GM12872 (cell line): ENCODE data around the gene KCNMA1.

ENCODE experiments used
- TF ChIP-seq, protein P1 (sequence below): IDR thresholded peaks from 3 replicates; pipeline ENCODE4 v1.5.1; 2011; ENCODE audit warnings: low read depth, mild to moderate bottlenecking, low read length, moderate library complexity; ENCODE audit not compliant: insufficient read depth

The KCNMA1 gene

DNA sequence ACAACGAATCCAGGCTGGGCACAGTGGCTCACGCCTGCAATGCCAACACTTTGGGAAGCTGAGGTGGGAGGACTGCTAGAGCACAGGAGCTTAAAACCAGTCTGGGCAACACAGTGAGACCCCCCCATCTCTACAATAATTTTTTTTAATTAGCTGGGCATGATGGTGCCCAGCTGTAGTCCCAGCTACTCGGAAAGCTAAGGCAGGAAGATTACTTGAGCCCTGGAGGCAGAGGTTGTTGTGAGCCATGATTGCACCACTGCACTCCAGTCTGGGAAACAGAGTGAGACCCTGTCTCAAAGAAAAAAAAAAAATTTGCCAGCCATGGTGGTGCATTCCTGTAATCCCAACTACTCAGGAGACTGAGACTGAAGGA lies 396.3 kb downstream of the KCNMA1 start:
- TF ChIP-seq, protein P1, sequence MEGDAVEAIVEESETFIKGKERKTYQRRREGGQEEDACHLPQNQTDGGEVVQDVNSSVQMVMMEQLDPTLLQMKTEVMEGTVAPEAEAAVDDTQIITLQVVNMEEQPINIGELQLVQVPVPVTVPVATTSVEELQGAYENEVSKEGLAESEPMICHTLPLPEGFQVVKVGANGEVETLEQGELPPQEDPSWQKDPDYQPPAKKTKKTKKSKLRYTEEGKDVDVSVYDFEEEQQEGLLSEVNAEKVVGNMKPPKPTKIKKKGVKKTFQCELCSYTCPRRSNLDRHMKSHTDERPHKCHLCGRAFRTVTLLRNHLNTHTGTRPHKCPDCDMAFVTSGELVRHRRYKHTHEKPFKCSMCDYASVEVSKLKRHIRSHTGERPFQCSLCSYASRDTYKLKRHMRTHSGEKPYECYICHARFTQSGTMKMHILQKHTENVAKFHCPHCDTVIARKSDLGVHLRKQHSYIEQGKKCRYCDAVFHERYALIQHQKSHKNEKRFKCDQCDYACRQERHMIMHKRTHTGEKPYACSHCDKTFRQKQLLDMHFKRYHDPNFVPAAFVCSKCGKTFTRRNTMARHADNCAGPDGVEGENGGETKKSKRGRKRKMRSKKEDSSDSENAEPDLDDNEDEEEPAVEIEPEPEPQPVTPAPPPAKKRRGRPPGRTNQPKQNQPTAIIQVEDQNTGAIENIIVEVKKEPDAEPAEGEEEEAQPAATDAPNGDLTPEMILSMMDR: no peak

DNA sequence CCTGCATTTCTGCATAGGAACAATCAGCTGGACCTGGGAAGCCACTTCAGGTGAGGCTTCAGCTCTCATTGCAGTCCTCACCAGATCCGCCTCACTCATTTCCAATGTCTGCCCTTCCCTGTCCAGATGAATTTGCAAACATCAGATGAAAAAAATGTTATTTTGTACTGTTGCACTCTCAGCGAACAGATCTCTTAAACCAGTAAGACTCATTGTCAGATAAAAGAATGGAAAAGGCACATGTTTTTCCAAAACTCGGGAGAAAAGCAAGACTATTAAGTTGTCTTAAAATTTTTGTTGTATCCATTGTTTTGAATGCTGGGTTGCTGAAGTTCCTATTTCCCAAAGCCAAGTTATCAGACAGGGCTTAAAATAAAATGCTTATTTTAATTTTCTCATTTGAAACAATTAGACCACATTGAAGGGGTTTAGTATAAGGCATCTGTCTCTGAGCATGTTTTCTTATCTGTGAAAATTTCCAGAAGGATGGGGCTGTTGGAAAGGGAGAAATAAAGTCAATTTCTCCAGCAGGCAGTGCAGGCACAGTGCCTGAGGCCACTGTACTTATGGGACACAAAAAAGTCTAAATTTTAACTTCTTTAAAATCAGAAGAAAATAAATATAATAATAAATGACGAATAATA lies 396.8 kb downstream of the KCNMA1 start:
- TF ChIP-seq, protein P1: no peak

DNA sequence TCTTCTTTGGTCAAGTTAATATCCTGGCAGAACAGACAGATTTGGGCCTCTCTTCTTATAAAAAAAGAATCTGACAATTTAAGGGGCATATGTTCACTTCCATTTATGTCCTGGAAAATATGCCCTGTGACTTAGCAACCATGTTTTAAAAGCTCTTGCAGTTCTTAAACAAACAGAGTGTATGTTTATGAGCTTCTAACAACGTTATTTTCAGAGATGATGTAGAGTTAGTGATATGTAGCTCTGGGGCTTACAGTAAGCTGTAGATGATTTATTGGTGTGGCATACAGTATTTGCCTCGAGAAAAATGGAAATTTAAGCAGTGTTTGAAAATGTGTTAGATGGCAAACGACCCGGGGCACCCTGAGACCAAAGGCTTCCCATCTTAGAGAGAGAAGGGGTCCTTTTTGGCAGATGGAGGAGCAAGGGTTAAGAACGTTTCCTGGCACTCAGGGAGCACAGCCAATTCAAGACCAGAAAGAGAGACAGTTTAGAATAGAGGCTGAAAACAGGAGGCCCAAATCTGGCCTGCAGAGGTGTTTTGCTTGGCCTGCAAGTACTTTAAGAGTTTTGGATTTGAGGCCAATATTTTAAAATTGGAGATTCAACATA lies 397.5 kb downstream of the KCNMA1 start:
- TF ChIP-seq, protein P1: no peak

DNA sequence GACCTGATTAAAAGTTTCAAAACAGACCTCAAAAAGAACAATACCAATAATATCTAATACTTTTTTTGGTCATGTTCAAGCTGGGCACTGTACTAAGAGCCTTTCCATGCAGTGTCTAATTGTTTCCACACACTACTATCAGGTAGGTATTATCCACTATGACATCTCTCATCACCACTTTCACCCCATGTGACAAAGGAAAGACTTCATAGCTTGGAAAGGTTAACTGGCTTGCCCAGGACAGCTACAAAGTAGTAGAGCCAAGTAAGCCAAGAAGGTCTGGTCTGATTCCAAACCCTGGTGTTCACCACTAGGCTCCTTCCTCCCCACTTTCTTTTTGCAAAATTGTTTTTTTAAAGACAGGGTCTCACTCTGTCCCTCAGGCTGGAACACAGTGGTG lies 400.5 kb downstream of the KCNMA1 start:
- TF ChIP-seq, protein P1: no peak

DNA sequence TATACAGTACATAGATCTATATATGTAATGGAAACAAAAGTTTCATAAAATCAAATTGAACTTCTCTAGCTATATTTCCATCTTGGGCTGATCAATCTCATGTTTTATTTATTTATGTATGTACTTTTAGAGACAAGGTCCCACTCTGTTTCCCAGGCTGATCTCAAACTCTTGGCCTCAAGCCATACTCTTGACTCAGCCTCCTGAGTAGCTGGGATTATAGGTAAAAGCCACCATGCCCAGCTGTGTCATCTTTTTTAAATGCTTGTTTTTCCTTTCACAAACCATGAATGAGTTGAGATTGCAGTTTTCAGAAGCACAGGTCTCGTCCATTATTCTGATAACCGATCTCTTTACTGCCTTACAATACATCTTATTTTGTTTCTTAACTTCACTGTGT lies 400.9 kb downstream of the KCNMA1 start:
- TF ChIP-seq, protein P1: no peak

DNA sequence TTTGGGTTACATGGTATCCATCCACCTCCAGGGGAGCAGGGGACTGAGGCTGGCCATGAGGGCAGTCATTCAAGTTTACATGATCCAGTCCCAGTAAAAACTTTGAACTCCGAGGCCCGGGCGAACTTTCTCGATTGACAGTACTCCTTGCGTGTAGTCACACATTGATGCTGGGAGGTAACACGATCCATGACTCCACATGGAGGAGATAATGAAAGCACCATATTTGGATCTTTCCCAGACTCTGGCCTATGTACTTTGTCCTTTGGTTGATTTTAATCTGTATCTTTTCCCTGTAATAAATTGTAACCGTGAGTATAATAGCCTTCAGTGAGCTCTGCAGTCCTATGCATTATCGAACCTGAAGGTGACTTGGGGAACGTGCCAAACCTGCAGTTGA lies 401.6 kb downstream of the KCNMA1 start:
- TF ChIP-seq, protein P1: no peak

DNA sequence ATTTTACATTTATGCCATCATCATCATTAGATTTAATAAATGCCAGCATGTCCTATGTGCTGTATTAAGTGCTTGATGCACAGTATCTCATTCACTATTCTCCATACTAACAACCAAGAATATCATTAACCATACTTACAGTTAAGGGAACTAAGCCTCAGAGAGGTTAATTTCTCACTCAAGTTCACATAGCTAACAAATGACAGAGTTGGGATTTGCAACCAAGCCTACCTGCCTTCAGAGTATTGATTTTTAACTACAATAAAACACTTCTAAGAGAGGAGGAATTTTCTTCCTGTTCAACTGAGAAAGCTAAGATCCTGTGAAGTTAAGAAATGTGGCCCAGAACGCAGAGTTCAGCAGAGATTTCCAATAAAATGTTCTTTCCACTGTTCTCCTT lies 403.0 kb downstream of the KCNMA1 start:
- TF ChIP-seq, protein P1: no peak

DNA sequence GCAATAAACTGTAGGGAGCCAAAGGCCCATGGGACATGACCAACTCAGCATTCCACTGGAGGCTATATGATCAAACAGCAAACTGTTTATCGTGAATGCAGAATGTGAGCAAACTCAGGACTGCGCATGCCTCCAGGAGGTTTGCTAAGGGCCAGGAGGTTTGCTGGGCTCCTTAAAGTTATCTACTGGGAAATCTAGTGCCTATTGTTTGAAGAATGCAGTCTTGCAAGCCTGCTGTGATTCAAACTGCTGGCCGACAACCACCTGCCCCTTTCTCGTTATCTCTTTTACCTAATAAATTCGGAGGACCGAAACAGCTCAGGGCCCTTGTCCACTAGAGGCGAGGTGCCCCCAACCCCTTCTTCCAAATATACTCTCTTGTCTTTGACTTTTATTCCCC lies 404.1 kb downstream of the KCNMA1 start:
- TF ChIP-seq, protein P1: no peak
